HCT116 (cell line): Measurements from ENCODE around the gene MRFAP1.

Experiments used
- CTCF ChIP-seq, 3 experiments: fragments of 200-600 bp in 1 of 3; sonication (generic) in 1 of 3; IDR thresholded peaks in 2 of 3; conservative IDR thresholded peaks in 1 of 3; 2 replicates each; pipeline ENCODE4 v1.5.1; 2012 to 2017; ENCODE audit warnings: low read depth in 2 of 3, low read length in 2 of 3, antibody characterized with exemption in 1 of 3, borderline replicate concordance in 1 of 3, control low read depth in 1 of 3, mild to moderate bottlenecking in 1 of 3, mixed read lengths in 1 of 3, mixed run types in 1 of 3, moderate library complexity in 1 of 3; ENCODE audit not compliant: insufficient read depth in 1 of 3
- ELF1 ChIP-seq: IDR thresholded peaks from 2 replicates; pipeline ENCODE4 v1.6.1; 2012; ENCODE audit warnings: low read depth, borderline replicate concordance
- EZH2 ChIP-seq: fragments of 200-600 bp; sonication (generic); IDR thresholded peaks from 2 replicates; pipeline ENCODE4 v1.6.1; 2017; ENCODE audit warnings: antibody characterized with exemption, mixed run types
- POLR2A ChIP-seq: IDR thresholded peaks from 2 replicates; pipeline ENCODE4 v1.7.0; 2011; ENCODE audit warnings: borderline replicate concordance; ENCODE audit not compliant: insufficient read depth, insufficient read length; ENCODE audit errors: extremely low read depth
- POLR2AphosphoS5 ChIP-seq: IDR thresholded peaks from 2 replicates; pipeline ENCODE4 v1.6.1; 2011; ENCODE audit warnings: mild to moderate bottlenecking, low read depth, low read length, moderate library complexity
- RAD21 ChIP-seq: IDR thresholded peaks from 2 replicates; pipeline ENCODE4 v1.6.1; 2012; ENCODE audit warnings: low read depth, mild to moderate bottlenecking
- TCF7L2 ChIP-seq: IDR thresholded peaks from 2 replicates; pipeline ENCODE4 v1.7.0; 2011; ENCODE audit warnings: borderline replicate concordance, inconsistent platforms; ENCODE audit not compliant: insufficient read depth, insufficient read length; ENCODE audit errors: extremely low read depth

GRCh38 chr4:6625256-6625655, 15.2 kb upstream of the MRFAP1 start:
- no peak for TF ChIP-seq EZH2
- TF ChIP-seq CTCF (IDR thresholded peaks at IDR 0.05 in 2 of 3, conservative IDR thresholded peaks at IDR 0.05 in 1 of 3; ENCODE audit: borderline replicate concordance in 1 of 3, insufficient read depth in 1 of 3, low read depth in 2 of 3, low read length in 2 of 3), result no peak
- no peak for TF ChIP-seq POLR2AphosphoS5
- TF ChIP-seq RAD21, result no peak
- TF ChIP-seq POLR2A, result no peak
- TF ChIP-seq ELF1, result no peak
- TF ChIP-seq TCF7L2, result no peak
